GM23248 (cell line): ENCODE results near the gene ELK3.

ENCODE experiments used
- EZH2 ChIP-seq: fragments of 200-600 bp; sonication (generic); IDR thresholded peaks from 2 replicates; pipeline ENCODE4 v1.6.1; 2018; ENCODE audit warnings: antibody characterized with exemption, mild to moderate bottlenecking; ENCODE audit not compliant: insufficient read depth, poor library complexity, severe bottlenecking
- EZH2phosphoT487 ChIP-seq: fragments of 200-600 bp; sonication (generic); IDR thresholded peaks from 2 replicates; pipeline ENCODE4 v1.6.1; 2018; ENCODE audit warnings: antibody characterized with exemption, moderate library complexity, mild to moderate bottlenecking, low read depth; ENCODE audit not compliant: insufficient read depth

DNA sequence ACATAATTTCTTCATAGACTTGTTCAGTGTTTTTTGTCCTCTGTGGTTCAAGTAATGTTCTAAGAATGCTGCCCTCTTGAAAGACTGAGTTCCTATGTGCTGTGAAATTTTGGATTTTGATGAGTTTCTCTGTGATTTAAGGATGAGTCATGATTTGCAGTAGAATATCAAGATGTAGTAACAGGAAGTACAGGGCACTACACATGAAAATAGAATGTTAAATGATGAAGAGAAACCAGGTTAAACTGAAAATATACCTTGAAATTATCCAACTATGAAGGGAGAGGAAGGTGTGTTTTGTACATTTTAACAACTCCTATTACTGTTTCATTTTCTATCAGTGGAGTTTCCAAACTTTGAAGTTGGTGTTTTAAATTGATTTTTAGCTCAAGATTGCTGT lies 4.8 kb downstream of the ELK3 start:
- TF ChIP-seq EZH2 (no peak), EZH2phosphoT487 (no peak)
